Activated CD8-positive, alpha-beta memory T cell treated with anti-CD3 and anti-CD28 coated beads, Interleukin-2, amount 50 U/mL, for 24 hours (primary cell): ENCODE measurements around the gene RHPN2.
"Not testable (repeated sequence)": the region's sequence is repeated elsewhere in the genome, so short reads cannot be mapped to it uniquely, and the experiment has no call there.

Experiments used
- DNase-seq: peaks from one replicate; pipeline ENCODE4 v3.0.0-alpha.2; 2020; ENCODE audit errors: extremely low read depth

Gene RHPN2

GRCh38 chr19:33066543-33066942, 1.9 kb upstream of the RHPN2 start:
- DNase-seq = no peak

GRCh38 chr19:33064458-33064791, 263 bp downstream of the RHPN2 start:
- no peak for DNase-seq

DNA sequence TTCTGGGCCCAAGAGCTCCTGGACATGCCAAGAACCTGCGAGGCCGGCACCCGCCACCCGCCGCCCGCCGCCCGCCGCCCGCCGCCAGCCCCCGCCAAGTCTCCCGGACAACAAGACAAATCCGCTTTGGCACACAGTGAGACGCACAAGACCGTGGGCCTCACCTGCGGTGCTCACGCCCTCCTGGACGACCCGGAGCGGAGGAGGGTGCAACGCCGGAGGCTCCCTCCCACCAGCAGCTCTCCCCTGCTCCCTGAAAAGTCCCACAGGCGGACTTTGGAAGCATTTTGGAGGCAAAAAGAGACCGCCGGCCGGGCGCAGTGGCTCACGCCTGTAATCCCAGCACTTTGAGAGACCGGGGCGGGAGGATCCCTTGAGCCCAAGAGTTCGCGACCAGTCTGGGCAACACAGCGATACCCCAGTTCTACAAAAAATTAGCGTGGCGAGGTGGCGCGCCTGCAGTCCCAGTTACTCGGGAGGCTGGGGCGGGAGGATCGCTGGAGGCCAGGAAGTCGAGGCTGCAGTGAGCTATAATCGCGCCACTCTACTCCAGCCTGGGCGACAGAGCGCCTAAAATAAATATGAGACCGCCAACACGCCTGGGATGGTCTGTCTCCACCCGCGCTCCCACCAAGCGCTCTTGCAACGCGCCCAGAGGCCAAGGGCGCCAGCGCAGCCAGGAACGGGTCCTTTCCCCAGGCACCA, 783 bp downstream of the RHPN2 start:
- no peak for DNase-seq

DNA sequence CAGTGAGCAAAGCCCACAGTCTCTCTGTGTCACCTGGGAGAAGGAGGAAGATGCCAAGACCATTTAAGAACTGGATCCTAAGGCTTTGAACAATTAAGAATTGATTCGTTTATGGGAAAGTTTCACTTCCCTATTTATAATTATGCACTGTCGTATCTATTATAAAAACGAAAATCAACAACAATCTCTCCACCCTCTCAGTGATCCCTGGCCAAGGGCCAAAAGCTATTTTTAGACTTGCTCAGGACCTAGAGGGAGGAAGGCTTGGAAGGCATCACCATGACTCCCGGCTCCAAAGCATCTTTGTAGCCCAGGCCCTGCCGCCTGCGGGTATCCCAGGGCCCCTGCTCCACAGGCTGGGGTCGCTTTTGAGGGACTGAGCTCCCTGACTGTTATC, 1.3 kb downstream of the RHPN2 start:
- DNase-seq = no peak

GRCh38 chr19:33062902-33063301, 1.8 kb downstream of the RHPN2 start:
- DNase-seq = no peak

DNA sequence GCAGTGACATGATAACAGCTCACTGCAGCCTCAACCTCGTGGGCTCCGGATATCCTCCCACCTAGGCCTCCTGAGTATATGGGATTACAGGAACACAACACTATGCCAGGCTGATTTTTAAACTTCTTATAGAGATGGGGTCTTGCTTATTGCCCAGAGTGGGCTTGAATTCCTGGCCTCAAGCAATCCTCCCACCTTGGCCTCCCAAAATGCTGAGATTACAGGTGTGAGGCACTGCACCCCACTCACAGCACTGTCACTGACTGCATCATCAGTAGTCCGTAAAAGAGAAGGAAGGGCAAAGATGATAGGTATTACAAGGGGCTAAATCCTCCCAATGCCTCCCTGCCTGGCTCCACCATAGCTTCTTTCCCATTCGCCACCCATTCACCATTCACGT, 4.1 kb downstream of the RHPN2 start:
- DNase-seq = no peak

- DNase-seq = no peak
Measured at GRCh38 chr19:33055718-33056117, 9.0 kb downstream of the RHPN2 start.

GRCh38 chr19:33054623-33055022, 10.1 kb downstream of the RHPN2 start:
- no peak for DNase-seq

- DNase-seq = no peak
Measured at GRCh38 chr19:33052352-33052972, 12.2 kb downstream of the RHPN2 start.

- no peak for DNase-seq
Measured at GRCh38 chr19:33050110-33050509, 14.6 kb downstream of the RHPN2 start.

GRCh38 chr19:33048806-33049676, 15.6 kb downstream of the RHPN2 start:
- DNase-seq = no peak

GRCh38 chr19:33047422-33047821, 17.3 kb downstream of the RHPN2 start:
- no peak for DNase-seq

GRCh38 chr19:33041828-33042160, 22.9 kb downstream of the RHPN2 start:
- not testable (repeated sequence) for DNase-seq

- no peak for DNase-seq
Measured at GRCh38 chr19:33040994-33041827, 23.5 kb downstream of the RHPN2 start.

- no peak for DNase-seq
Measured at GRCh38 chr19:33039815-33040214, 24.9 kb downstream of the RHPN2 start.

DNA sequence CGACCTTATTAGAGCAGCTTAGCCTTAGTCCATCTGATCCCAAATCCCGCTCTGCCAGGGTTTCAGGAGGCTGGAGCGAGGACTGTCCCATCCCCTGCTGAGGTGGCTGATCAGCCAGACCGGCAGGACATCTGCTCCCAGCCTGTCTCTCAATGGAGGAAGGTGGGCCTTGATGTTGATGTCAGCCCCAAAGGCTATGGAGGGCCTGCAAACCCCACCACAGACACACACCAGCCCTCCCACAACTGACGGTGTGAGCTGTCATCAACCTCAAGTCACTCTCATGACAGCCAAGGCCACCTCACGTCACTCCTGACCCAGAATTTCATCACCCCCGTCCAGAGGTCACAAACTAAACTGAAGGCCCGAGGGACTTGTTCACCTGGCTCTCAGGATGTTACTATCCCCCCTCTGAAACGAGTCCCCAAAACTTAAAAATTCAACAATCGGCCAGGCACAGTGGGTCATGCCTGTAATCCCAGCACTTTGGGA, 25.5 kb downstream of the RHPN2 start:
- DNase-seq = no peak

DNA sequence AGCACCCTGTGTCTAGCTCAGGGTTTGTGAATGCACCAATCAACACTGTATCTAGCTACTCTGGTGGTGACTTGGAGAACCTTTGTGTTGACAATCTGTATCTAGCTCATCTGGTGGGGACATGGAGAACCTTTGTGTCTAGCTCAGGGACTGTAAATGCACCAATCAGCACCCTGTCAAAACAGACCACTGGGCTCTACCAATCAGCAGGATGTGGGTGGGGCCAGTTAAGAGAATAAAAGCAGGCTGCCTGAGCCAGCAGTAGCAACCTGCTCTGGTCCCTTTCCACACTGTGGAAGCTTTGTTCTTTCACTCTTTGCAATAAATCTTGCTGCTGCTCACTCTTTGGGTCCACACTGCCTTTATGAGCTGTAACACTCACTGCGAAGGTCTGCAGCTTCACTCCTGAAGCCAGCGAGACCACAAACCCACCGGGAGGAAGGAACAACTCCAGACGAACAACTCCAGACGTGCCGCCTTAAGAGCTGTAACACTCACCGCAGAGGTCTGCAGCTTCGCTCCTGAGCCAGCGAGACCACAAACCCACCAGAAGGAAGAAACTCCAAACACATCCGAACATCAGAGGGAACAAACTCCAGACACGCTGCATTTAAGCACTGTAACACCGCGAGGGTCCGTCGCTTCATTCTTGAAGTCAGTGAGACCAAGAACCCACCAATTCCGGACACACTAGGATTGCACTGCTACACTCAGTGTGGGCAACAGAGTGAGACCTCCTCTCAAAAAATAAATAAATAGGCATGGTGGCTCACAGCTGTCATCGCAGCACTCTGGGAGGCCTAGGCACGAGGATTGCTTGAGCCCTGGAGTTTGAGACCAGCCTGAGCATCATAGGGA, 27.3 kb downstream of the RHPN2 start:
- peak; percentile 4 for DNase-seq

DNA sequence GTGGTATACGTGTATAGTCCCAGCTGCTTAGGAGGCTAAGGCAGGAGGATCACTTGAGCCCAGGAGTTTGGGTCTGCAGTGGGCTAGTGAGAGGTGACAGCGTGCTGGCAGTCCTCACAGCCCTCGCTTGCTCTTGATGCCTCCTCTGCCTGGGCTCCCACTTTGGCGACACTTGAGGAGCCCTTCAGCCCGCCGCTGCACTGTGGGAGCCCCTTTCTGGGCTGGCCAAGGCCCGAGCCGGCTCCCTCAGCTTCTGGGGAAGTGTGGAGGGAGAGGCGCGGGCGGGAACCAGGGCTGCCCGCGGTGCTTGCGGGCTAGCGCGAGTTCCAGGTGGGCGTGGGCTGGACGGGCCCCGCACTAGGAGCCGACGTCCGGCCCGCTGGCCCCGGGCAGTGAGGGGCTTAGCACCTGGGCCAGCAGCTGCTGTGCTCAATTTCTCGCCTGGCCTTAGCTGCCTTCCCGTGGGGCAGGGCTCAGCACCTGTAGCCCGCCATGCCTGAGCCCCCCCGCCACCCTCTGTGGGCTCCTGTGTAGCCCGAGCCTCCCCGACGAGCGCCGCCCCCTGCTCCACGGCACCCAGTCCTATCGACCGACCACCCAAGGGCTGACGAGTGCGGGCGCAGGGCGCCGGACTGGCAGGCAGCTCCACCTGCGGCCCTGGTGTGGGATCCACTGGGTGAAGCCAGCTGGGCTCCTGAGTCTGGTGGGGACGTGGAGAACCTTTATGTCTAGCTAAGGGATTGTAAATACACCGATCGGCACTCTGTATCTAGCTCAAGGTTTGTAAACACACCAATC, 28.1 kb downstream of the RHPN2 start:
- not testable (repeated sequence) for DNase-seq

DNA sequence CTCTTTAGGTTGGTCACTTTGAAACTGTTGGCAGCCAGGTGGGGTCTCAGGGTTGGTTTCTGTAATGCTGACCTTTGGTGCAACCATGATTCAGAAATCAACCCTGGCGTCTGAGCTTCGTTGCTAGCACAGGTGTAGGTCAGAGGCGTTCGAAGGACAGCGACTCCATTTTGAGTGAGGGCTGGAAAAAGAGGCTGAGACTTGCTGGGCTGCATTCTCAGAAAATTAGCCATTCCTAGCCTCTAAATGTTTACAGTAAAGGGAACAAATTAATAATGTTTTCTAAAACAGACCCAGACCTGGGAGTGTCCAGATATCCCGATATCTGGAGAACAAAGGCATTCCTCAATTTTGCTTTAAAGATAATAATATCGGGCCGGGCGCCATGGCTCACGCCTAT, 29.2 kb downstream of the RHPN2 start:
- no peak for DNase-seq

- DNase-seq = no peak
Measured at GRCh38 chr19:33032218-33032781, 32.4 kb downstream of the RHPN2 start.
